Fibroblast of lung (primary cell): Measurements from ENCODE around the gene IL1A. TPM values are rescaled to one million over a fixed set of nuclear protein-coding genes. Genes with fewer than 3 reads are reported as not detected.

Experiments
- DNase-seq, 2 donors: peaks; one replicate each; pipeline versions ENCODE4 v3.0.0 to v3.0.0-alpha.2; 2010; ENCODE audit warnings: low read depth in 2 of 2
- H2AFZ ChIP-seq: 2 replicates; pipeline ENCODE4 v1.5.1; 2012; ENCODE audit warnings: low read length, control low read depth, inconsistent platforms
- H3K27ac ChIP-seq: 2 replicates; pipeline ENCODE4 v1.5.1; 2011; ENCODE audit warnings: low read length, control low read depth; ENCODE audit not compliant: insufficient read depth
- H3K27me3 ChIP-seq: 2 replicates; pipeline ENCODE4 v1.5.1; 2011; ENCODE audit warnings: mild to moderate bottlenecking, low read length; ENCODE audit not compliant: control insufficient read depth, insufficient read depth
- H3K36me3 ChIP-seq: 2 replicates; pipeline ENCODE4 v1.5.1; 2011; ENCODE audit warnings: low read length; ENCODE audit not compliant: control insufficient read depth, insufficient read depth
- H3K4me1 ChIP-seq: 2 replicates; pipeline ENCODE4 v1.5.1; 2011; ENCODE audit warnings: low read length; ENCODE audit not compliant: control insufficient read depth, insufficient read depth; ENCODE audit errors: extremely low read depth
- H3K4me2 ChIP-seq: 2 replicates; pipeline ENCODE4 v1.5.1; 2011; ENCODE audit warnings: low read length, control low read depth; ENCODE audit not compliant: insufficient read depth; ENCODE audit errors: extremely low read depth
- H3K4me3 ChIP-seq, 4 experiments: fragments of 200-600 bp in 1 of 4; sonication (generic) in 1 of 4; replicated peaks in 1 of 4; 2 replicates each; pipeline ENCODE4 v1.5.1; 2011 to 2016; ENCODE audit warnings: low read length in 4 of 4, low read depth in 3 of 4, mild to moderate bottlenecking in 3 of 4, control low read depth in 2 of 4, inconsistent platforms in 1 of 4, mixed read lengths in 1 of 4; ENCODE audit not compliant: insufficient read depth in 1 of 4; ENCODE audit errors: control extremely low read depth in 1 of 4
- H3K79me2 ChIP-seq: 2 replicates; pipeline ENCODE4 v1.5.1; 2012; ENCODE audit warnings: mild to moderate bottlenecking, low read length, inconsistent platforms; ENCODE audit not compliant: control insufficient read depth, insufficient read depth
- H3K9ac ChIP-seq: 2 replicates; pipeline ENCODE4 v1.5.1; 2011; ENCODE audit warnings: mild to moderate bottlenecking, low read length, control low read depth; ENCODE audit not compliant: insufficient read depth
- H3K9me3 ChIP-seq: 2 replicates; pipeline ENCODE4 v1.5.1; 2012; ENCODE audit warnings: low read depth, low read length; ENCODE audit not compliant: control insufficient read depth, insufficient read depth
- H4K20me1 ChIP-seq: 2 replicates; pipeline ENCODE4 v1.5.1; 2011; ENCODE audit warnings: low read length; ENCODE audit not compliant: control insufficient read depth, insufficient read depth; ENCODE audit errors: extremely low read depth
- CTCF ChIP-seq, 2 donors: IDR thresholded peaks in 1 of 2; conservative IDR thresholded peaks in 1 of 2; 1 replicate in 1 of 2; 2 replicates in 1 of 2; pipeline ENCODE4 v1.5.1; 2011 to 2012; ENCODE audit warnings: low read length in 2 of 2, control low read depth in 1 of 2, inconsistent platforms in 1 of 2, low read depth in 1 of 2, mild to moderate bottlenecking in 1 of 2
- EZH2 ChIP-seq: IDR thresholded peaks from 2 replicates; pipeline ENCODE4 v1.5.1; 2012; ENCODE audit warnings: low read length, control low read depth, mild to moderate bottlenecking; ENCODE audit errors: missing control alignments
- polyA plus RNA-seq, 2 donors: library from polyadenylated mRNA; depleted of rRNA in 1 of 2; stranded (reverse) in 1 of 2; unstranded in 1 of 2; fragments of >200 nt; gene quantifications; 2 replicates each; pipeline ENCODE4 v1.2.1, GENCODE V29; 2011 to 2012; ENCODE audit warnings: missing spikeins in 1 of 2
- total RNA-seq: library from RNA; depleted of rRNA; stranded (reverse); fragments of >200 nt; gene quantifications from 2 replicates; pipeline ENCODE4 v1.2.1, GENCODE V29; 2014

IL1A gene
- total and polyA plus RNA-seq, 2 donors (not counting 1 experiment from before 2014, with no cell fraction given), result 0.07 to 0.17 TPM

- Histone ChIP-seq H3K9ac (no peak overlapping the region), H4K20me1 (no peaks in the 10 kb centered on the region), H3K27me3 (no peaks in the 10 kb centered on the region), H2AFZ (no peak overlapping the region), H3K9me3 (no peaks in the 10 kb centered on the region), H3K4me3 (no peak overlapping the region), H3K4me1 (peaks cover 2% of the 10 kb centered on the region), H3K36me3 (no peaks in the 10 kb centered on the region), H3K27ac (no peak overlapping the region), H3K4me2 (no peak overlapping the region), H3K79me2 (no peaks in the 10 kb centered on the region)
- DNase-seq, result no peak
- TF ChIP-seq EZH2, result no peak
- TF ChIP-seq CTCF (conservative IDR thresholded peaks at IDR 0.05 in 1 of 2, IDR thresholded peaks at IDR 0.05 in 1 of 2; ENCODE audit: low read depth in 1 of 2, low read length in 2 of 2), result peak in 1 of 2 donors; percentile 16
Observed at GRCh38 chr2:112724591-112725525, 59.4 kb downstream of the IL1A start.

- Histone ChIP-seq H3K4me2 (no peak overlapping the region), H3K9me3 (no peaks in the 10 kb centered on the region), H3K27ac (no peak overlapping the region), H3K36me3 (no peaks in the 10 kb centered on the region), H3K27me3 (no peaks in the 10 kb centered on the region), H3K4me3 (no peak overlapping the region), H2AFZ (no peak overlapping the region), H3K79me2 (no peaks in the 10 kb centered on the region), H3K9ac (no peak overlapping the region), H3K4me1 (peaks cover 2% of the 10 kb centered on the region), H4K20me1 (no peaks in the 10 kb centered on the region)
- TF ChIP-seq CTCF (conservative IDR thresholded peaks at IDR 0.05 in 1 of 2, IDR thresholded peaks at IDR 0.05 in 1 of 2; ENCODE audit: low read depth in 1 of 2, low read length in 2 of 2), result no peak
- TF ChIP-seq EZH2, result no peak
- DNase-seq, result no peak
Observed at GRCh38 chr2:112723995-112724394, 60.3 kb downstream of the IL1A start.

Other genes starting within 250 kb of the IL1A start
- 13.4 and 15.5 TPM in 2 replicates for gene POLR1B, start 242.0 kb downstream of the IL1A start, total RNA-seq
- gene POLR1B, start 242.0 kb downstream of the IL1A start, polyA plus RNA-seq, result 12.2 and 12.5 TPM in 2 replicates
- gene CHCHD5, start 199.9 kb downstream of the IL1A start, total RNA-seq, result 11.0 and 17.0 TPM in 2 replicates
- 10.5 and 18.0 TPM in 2 replicates for gene CHCHD5, start 199.9 kb downstream of the IL1A start, polyA plus RNA-seq
- gene SLC20A1, start 138.6 kb downstream of the IL1A start, total RNA-seq, result 36.7 and 61.3 TPM in 2 replicates
- gene SLC20A1, start 138.6 kb downstream of the IL1A start, polyA plus RNA-seq, result 77.3 and 154 TPM in 2 replicates
- gene NT5DC4, start 63.5 kb downstream of the IL1A start, total RNA-seq, result not detected in 2 replicates
- gene NT5DC4, start 63.5 kb downstream of the IL1A start, polyA plus RNA-seq, result not detected in 2 replicates
- gene CKAP2L, start 19.9 kb downstream of the IL1A start, total RNA-seq, result 0.26 and 3.0 TPM in 2 replicates
- 4.4 and 14.5 TPM in 2 replicates for gene CKAP2L, start 19.9 kb downstream of the IL1A start, polyA plus RNA-seq
- gene IL1B, start 52.3 kb upstream of the IL1A start, total RNA-seq, result 0.26 TPM in 1 of 2 replicates, not detected in the other
- gene IL1B, start 52.3 kb upstream of the IL1A start, polyA plus RNA-seq, result 0.23 and 0.30 TPM in 2 replicates
- gene IL37, start 126.7 kb upstream of the IL1A start, total RNA-seq, result not detected in 2 replicates
- not detected in 2 replicates for gene IL37, start 126.7 kb upstream of the IL1A start, polyA plus RNA-seq
- gene IL36G, start 193.5 kb upstream of the IL1A start, total RNA-seq, result not detected in 2 replicates
- gene IL36G, start 193.5 kb upstream of the IL1A start, polyA plus RNA-seq, result not detected in 2 replicates
- gene IL36A, start 221.0 kb upstream of the IL1A start, total RNA-seq, result not detected in 2 replicates
- gene IL36A, start 221.0 kb upstream of the IL1A start, polyA plus RNA-seq, result not detected in 2 replicates